Spinal cord (tissue), 10 donors: Measurements from ENCODE around the gene PRKN. TPM values are rescaled to one million over a fixed set of nuclear protein-coding genes. Genes with fewer than 3 reads are reported as not detected.
A peak's percentile ranks its signal among the peaks of the same experiment; 100 is the strongest.
"Not testable (repeated sequence)": the region's sequence is repeated elsewhere in the genome, so short reads cannot be mapped to it uniquely, and the experiment has no call there.

ENCODE experiments used
- DNase-seq, 6 donors: peaks; one replicate each; pipeline versions ENCODE4 v3.0.0 to v3.0.0-alpha.2; 2013 to 2015; ENCODE audit warnings: low spot score in 6 of 6, low read depth in 4 of 6
- H3K27ac ChIP-seq: one replicate; pipeline ENCODE4 v1.5.1; 2013; ENCODE audit warnings: low read depth, low read length, control low read depth
- H3K27me3 ChIP-seq: one replicate; pipeline ENCODE4 v1.6.1; 2013; ENCODE audit warnings: low read length; ENCODE audit not compliant: control insufficient read depth, insufficient read depth
- H3K36me3 ChIP-seq: one replicate; pipeline ENCODE4 v1.6.1; 2013; ENCODE audit warnings: low read length; ENCODE audit not compliant: control insufficient read depth, insufficient read depth
- H3K4me1 ChIP-seq: one replicate; pipeline ENCODE4 v1.6.1; 2013; ENCODE audit warnings: low read length; ENCODE audit not compliant: control insufficient read depth, insufficient read depth
- H3K4me3 ChIP-seq: one replicate; pipeline ENCODE4 v1.5.1; 2013; ENCODE audit warnings: low read depth, low read length, control low read depth
- H3K9me3 ChIP-seq: one replicate; pipeline ENCODE4 v1.6.1; 2013; ENCODE audit warnings: low read length; ENCODE audit not compliant: control insufficient read depth, insufficient read depth
- WGBS: methylation state at CpG from one replicate; pipeline ENCODE4 v1.1.5; 2013; ENCODE audit warnings: missing lambda C conversion rate; ENCODE audit not compliant: insufficient coverage; 5-methylcytosine and 5-hydroxymethylcytosine counted together
- polyA plus RNA-seq, 2 donors: library from polyadenylated mRNA; unstranded; fragments of 120-200 nt; gene quantifications; one replicate each; pipeline ENCODE4 v1.2.1, GENCODE V29; 2013; ENCODE audit not compliant: insufficient read length in 2 of 2
- total RNA-seq, 2 donors: library from RNA; depleted of rRNA in 1 of 2; stranded (reverse); fragments of 120-200 nt in 1 of 2; fragments of >200 nt in 1 of 2; gene quantifications; one replicate each; pipeline versions ENCODE4 v1.2.3 to v1.2.4, GENCODE V29; 2013 to 2014
- donor health status: healthy.

Gene PRKN
- total and polyA plus RNA-seq, 4 donors = 7.4 to 9.5 (median 8.4) TPM

DNA sequence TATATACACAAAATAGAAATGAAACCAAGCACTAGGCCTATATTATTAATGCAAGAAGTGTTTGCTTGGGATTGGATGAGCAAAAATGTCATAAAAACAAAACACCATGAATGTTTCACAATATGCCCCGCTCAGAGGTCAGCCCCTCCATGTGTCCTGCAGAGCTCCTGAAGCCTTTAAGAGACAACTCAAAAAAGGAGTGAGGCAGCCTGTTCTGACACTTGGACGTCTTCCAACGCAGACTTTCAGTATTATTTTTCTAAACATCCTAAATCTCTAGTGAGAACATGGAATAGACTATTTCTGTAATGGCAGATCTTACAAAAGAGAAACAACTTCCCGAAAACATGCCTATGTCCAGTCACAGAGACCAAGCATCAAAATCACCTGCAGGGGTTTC is 322.6 kb downstream of the PRKN start:
- H3K9me3 ChIP-seq = no peaks in the 10 kb centered on the region
- H3K4me1 ChIP-seq = peaks cover 3% of the 10 kb centered on the region
- no peak overlapping the region for H3K27ac ChIP-seq
- H3K27me3 ChIP-seq = no peaks in the 10 kb centered on the region
- no peak overlapping the region for H3K4me3 ChIP-seq
- peak in 1 of 6 donors; percentile 66 for DNase-seq
- 80% methylated on average over 1 of the region's 4 CpGs for WGBS
- H3K36me3 ChIP-seq = no peaks in the 10 kb centered on the region

- no peaks in the 10 kb centered on the region for H3K4me1 ChIP-seq
These were observed 324.5 kb downstream of the PRKN start for GRCh38 chr6:162403031-162403430.

GRCh38 chr6:162395181-162395580 is 332.4 kb downstream of the PRKN start:
- Histone ChIP-seq H3K36me3 (no peaks in the 10 kb centered on the region), H3K4me1 (no peaks in the 10 kb centered on the region), H3K4me3 (no peak overlapping the region), H3K9me3 (no peaks in the 10 kb centered on the region), H3K27me3 (no peaks in the 10 kb centered on the region), H3K27ac (no peak overlapping the region)
- no peak for DNase-seq
- 74% methylated on average over 2 of the region's 2 CpGs for WGBS

More at GRCh38 chr6:162403031-162403430, 324.5 kb downstream of the PRKN start:
- H3K4me3 ChIP-seq = no peak overlapping the region
- no peaks in the 10 kb centered on the region for H3K27me3 ChIP-seq
- H3K27ac ChIP-seq = no peak overlapping the region
- no peak for DNase-seq
- H3K9me3 ChIP-seq = no peaks in the 10 kb centered on the region
- H3K36me3 ChIP-seq = no peaks in the 10 kb centered on the region
- WGBS = 91% methylated on average over 11 of the region's 11 CpGs

GRCh38 chr6:162390961-162391811 is 336.4 kb downstream of the PRKN start:
- H3K36me3 ChIP-seq, H3K9me3 ChIP-seq, H3K4me1 ChIP-seq, H3K27ac ChIP-seq, H3K27me3 ChIP-seq, H3K4me3 ChIP-seq: not testable (repeated sequence)
- DNase-seq = peak in 2 of 6 donors; percentile 47 to 67
- 96% methylated on average over 24 of the region's 25 CpGs for WGBS

- Histone ChIP-seq H3K4me1 (no peaks in the 10 kb centered on the region), H3K27ac (no peak overlapping the region), H3K36me3 (no peaks in the 10 kb centered on the region), H3K4me3 (no peak overlapping the region), H3K27me3 (no peaks in the 10 kb centered on the region), H3K9me3 (no peaks in the 10 kb centered on the region)
- DNase-seq = no peak
- WGBS = 83% methylated on average over 1 of the region's 3 CpGs
These were observed 338.1 kb downstream of the PRKN start for GRCh38 chr6:162389343-162390085.

GRCh38 chr6:162388383-162388777 is 339.2 kb downstream of the PRKN start:
- H3K4me3 ChIP-seq = no peak overlapping the region
- WGBS = 90% methylated on average over 2 of the region's 2 CpGs
- H3K4me1 ChIP-seq = no peaks in the 10 kb centered on the region
- H3K27ac ChIP-seq = no peak overlapping the region
- H3K27me3 ChIP-seq = no peaks in the 10 kb centered on the region
- H3K36me3 ChIP-seq = no peaks in the 10 kb centered on the region
- no peaks in the 10 kb centered on the region for H3K9me3 ChIP-seq
- DNase-seq = no peak

DNA sequence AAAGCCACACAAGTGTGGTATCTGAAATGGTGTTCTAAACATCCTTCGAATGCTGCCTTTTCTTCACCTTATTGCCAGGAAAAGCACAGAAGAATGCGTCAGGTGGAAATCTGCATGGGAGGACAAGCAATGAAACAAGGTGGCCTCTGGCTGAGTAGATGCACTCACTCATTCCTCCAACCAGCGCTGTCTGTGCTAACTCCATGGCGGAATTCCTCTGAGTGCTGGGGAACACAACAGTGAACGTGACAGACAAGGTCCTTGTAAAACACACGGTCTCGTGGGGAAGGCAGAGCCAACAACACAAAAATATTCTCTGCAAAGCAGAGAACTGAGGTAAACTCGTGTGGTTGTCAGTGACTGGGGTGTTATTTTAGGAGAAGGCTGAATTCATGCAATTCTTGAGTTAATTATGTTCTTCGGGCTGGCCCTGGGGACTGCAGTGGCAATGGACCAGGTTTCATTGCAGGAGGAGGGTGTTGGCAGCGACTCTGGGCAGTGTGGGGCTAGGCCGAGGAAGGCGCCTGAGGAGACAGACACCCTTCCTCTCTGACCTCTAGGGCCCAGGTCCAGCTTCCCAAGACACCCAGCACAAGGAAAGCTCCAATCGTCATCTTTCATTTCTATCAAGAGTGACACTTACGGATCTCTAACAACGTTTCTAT is 339.7 kb downstream of the PRKN start:
- H3K4me1 ChIP-seq = no peaks in the 10 kb centered on the region
- H3K36me3 ChIP-seq = no peaks in the 10 kb centered on the region
- no peak overlapping the region for H3K4me3 ChIP-seq
- H3K27me3 ChIP-seq = no peaks in the 10 kb centered on the region
- WGBS = 85% methylated on average over 10 of the region's 15 CpGs
- H3K9me3 ChIP-seq = no peaks in the 10 kb centered on the region
- H3K27ac ChIP-seq = no peak overlapping the region
- no peak for DNase-seq

DNA sequence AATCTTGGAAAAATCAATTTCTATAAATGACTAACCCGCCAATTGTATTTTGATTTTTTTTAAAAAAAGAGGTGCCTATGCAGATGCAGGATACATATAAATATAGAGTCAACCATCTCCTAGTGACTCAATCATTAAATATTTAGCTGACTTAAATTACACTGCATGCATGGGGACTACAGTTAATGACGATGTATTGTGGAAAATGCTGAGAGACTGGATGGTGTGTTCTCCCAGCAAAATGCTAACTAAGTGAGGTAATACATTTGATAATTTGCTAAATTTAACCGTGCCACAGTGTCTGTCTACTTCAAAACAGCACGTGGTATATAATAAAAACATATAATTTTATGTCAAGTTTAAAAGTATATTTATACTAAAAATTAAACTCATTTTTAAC is 341.6 kb downstream of the PRKN start:
- WGBS = no CpG with 5 or more reads among the region's 4 CpGs
- Histone ChIP-seq H3K9me3 (no peaks in the 10 kb centered on the region), H3K27ac (no peak overlapping the region), H3K4me1 (no peaks in the 10 kb centered on the region), H3K27me3 (no peaks in the 10 kb centered on the region), H3K36me3 (no peaks in the 10 kb centered on the region), H3K4me3 (no peak overlapping the region)
- no peak for DNase-seq

DNA sequence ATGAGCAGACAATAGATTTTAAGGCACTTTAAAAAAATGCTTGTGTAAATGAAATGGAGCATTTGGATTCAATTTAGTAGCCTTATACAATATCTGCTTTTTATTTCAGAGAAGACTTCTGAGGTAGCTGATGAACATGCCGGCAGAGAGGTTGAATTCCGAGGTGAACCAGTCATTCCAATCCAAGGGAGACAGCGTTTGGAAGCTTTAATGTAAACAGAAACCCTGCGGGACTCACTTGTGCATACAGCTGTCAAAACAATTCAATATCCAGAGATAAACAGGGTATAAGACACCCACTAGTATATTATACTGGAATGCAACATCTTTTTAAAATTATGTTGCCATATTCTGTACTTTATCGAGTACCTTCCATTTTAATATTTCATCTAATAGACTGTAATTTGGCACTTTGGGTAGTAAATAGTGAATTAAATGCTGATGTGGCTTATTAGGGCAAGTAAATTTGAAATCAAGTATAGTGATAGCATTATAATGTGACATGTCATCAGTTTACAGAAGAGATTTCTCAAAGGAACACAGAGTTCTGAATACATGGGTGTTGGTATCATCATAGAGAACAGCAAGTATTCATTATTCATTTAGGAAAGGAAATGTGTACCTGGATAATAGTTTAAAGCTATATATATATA is 347.7 kb downstream of the PRKN start:
- Histone ChIP-seq H3K27ac (no peak overlapping the region), H3K4me3 (no peak overlapping the region), H3K4me1 (no peaks in the 10 kb centered on the region), H3K36me3 (no peaks in the 10 kb centered on the region), H3K27me3 (no peaks in the 10 kb centered on the region), H3K9me3 (no peaks in the 10 kb centered on the region)
- WGBS = no CpG with 5 or more reads among the region's 5 CpGs
- peak in 1 of 6 donors; percentile 65 for DNase-seq
